Astrocyte (in vitro differentiated cells and primary cell): ENCODE measurements around the gene PPM1F. TPM values are rescaled to one million over a fixed set of nuclear protein-coding genes. Genes with fewer than 3 reads are reported as not detected.
A peak's percentile ranks its signal among the peaks of the same experiment; 100 is the strongest.
"Not testable (repeated sequence)": the region's sequence is repeated elsewhere in the genome, so short reads cannot be mapped to it uniquely, and the experiment has no call there.

Experiments used
- DNase-seq: peaks from one replicate; pipeline ENCODE4 v3.0.0-alpha.2; 2010; ENCODE audit warnings: low read depth
- FAIRE-seq: peaks from 2 replicates; lab custom pipeline; 2011; peaks lifted over from hg19 to GRCh38; lab: Jason Lieb, UNC
- H2AFZ ChIP-seq: 2 replicates; pipeline ENCODE4 v1.6.0; 2012; ENCODE audit warnings: low read depth, low read length, inconsistent platforms
- H3K27ac ChIP-seq: 2 replicates; pipeline ENCODE4 v1.5.1; 2011; ENCODE audit warnings: low read depth, low read length, inconsistent platforms
- H3K27me3 ChIP-seq: 2 replicates; pipeline ENCODE4 v1.6.0; 2011; ENCODE audit warnings: low read length, inconsistent platforms; ENCODE audit not compliant: insufficient read depth
- H3K36me3 ChIP-seq: 2 replicates; pipeline ENCODE4 v1.5.1; 2011; ENCODE audit warnings: low read length, inconsistent platforms; ENCODE audit not compliant: insufficient read depth
- H3K4me1 ChIP-seq: 2 replicates; pipeline ENCODE4 v1.5.1; 2011; ENCODE audit warnings: low read length, inconsistent platforms; ENCODE audit not compliant: insufficient read depth
- H3K4me2 ChIP-seq: 2 replicates; pipeline ENCODE4 v1.6.0; 2012; ENCODE audit warnings: low read length, inconsistent platforms
- H3K4me3 ChIP-seq: 2 replicates; pipeline ENCODE4 v1.5.1; 2011; ENCODE audit warnings: low read depth, mild to moderate bottlenecking, low read length, inconsistent platforms; ENCODE audit not compliant: insufficient read depth
- H3K79me2 ChIP-seq: 2 replicates; pipeline ENCODE4 v1.6.0; 2012; ENCODE audit warnings: mild to moderate bottlenecking, low read length, inconsistent platforms; ENCODE audit not compliant: insufficient read depth
- H3K9ac ChIP-seq: 2 replicates; pipeline ENCODE4 v1.6.0; 2012; ENCODE audit warnings: mild to moderate bottlenecking, low read length, inconsistent platforms
- H3K9me3 ChIP-seq: 2 replicates; pipeline ENCODE4 v1.5.1; 2012; ENCODE audit warnings: low read depth, mild to moderate bottlenecking, low read length, inconsistent platforms; ENCODE audit not compliant: insufficient read depth
- H4K20me1 ChIP-seq: 2 replicates; pipeline ENCODE4 v1.6.0; 2012; ENCODE audit warnings: low read length, inconsistent platforms; ENCODE audit not compliant: insufficient read depth
- H3K27ac Mint-ChIP-seq: one replicate; pipeline ENCODE4 v1.8.0; 2021; ENCODE audit warnings: mild to moderate bottlenecking, mixed read lengths; ENCODE audit not compliant: unreplicated experiment
- H3K27me3 Mint-ChIP-seq: one replicate; pipeline ENCODE4 v1.8.0; 2021; ENCODE audit warnings: low read depth, mixed read lengths; ENCODE audit not compliant: unreplicated experiment
- H3K36me3 Mint-ChIP-seq: one replicate; pipeline ENCODE4 v1.8.0; 2021; ENCODE audit warnings: low read depth, mixed read lengths; ENCODE audit not compliant: unreplicated experiment
- H3K4me1 Mint-ChIP-seq: one replicate; pipeline ENCODE4 v1.8.0; 2021; ENCODE audit warnings: low read depth, mixed read lengths; ENCODE audit not compliant: unreplicated experiment
- H3K4me3 Mint-ChIP-seq: one replicate; pipeline ENCODE4 v1.8.0; 2021; ENCODE audit warnings: mild to moderate bottlenecking, moderate library complexity, mixed read lengths; ENCODE audit not compliant: unreplicated experiment
- H3K9me3 Mint-ChIP-seq: one replicate; pipeline ENCODE4 v1.8.0; 2021; ENCODE audit warnings: mild to moderate bottlenecking, mixed read lengths; ENCODE audit not compliant: unreplicated experiment
- CTCF ChIP-seq: IDR thresholded peaks from 2 replicates; pipeline ENCODE4 v1.5.1; 2011; ENCODE audit warnings: low read depth, mild to moderate bottlenecking, inconsistent platforms, low read length, moderate library complexity; ENCODE audit not compliant: insufficient read depth
- EZH2 ChIP-seq: IDR thresholded peaks from 2 replicates; pipeline ENCODE4 v1.6.1; 2012; ENCODE audit warnings: mild to moderate bottlenecking, low read length, inconsistent platforms; ENCODE audit not compliant: insufficient read depth
- total RNA-seq: library from RNA; stranded (reverse); gene quantifications from 2 replicates; pipeline ENCODE4 v1.2.1, GENCODE V29; 2021

PPM1F gene
- total RNA-seq, 1 donor from 2014 or later, result 27.9 TPM

GRCh38 chr22:21939935-21940334, 12.7 kb downstream of the PPM1F start:
- peaks cover 13% of the 10 kb centered on the region for H3K36me3 Mint-ChIP-seq
- H3K4me1 Mint-ChIP-seq, result peaks cover 28% of the 10 kb centered on the region

DNA sequence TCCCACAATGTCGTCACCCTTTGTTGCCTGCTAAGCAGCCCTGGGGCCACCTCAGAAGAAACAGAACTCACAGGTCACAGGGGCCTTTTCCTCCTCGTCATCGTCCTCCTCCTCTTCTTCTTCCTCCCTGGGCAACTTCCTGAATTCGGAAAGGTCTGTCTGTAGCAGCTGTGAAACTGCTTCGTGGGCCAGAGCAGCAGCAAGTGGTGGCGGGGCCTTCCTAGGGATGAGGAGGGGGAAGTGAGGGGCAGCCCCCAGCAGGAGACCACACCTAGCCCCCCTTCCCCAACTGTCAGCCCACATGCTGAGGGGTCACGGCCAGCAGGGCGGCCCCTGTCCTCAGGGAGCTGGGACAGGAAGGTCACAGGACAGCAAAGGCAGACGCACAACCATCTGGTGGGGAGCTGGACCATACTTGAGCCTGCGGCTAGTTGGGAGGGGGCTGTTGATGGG, 13.2 kb downstream of the PPM1F start:
- Mint-ChIP-seq H3K4me1 (peaks cover 28% of the 10 kb centered on the region), H3K36me3 (peaks cover 11% of the 10 kb centered on the region), H3K9me3 (peaks cover 4% of the 10 kb centered on the region), H3K27ac (peak overlapping the region; percentile 50), H3K27me3 (no peaks in the 10 kb centered on the region), H3K4me3 (no peak overlapping the region)
- H3K4me3 ChIP-seq, result no peak overlapping the region
- H3K9me3 ChIP-seq, result no peaks in the 10 kb centered on the region
- H4K20me1 ChIP-seq, result no peaks in the 10 kb centered on the region
- H3K4me1 ChIP-seq, result peaks cover 35% of the 10 kb centered on the region
- no peak for FAIRE-seq
- no peaks in the 10 kb centered on the region for H3K27me3 ChIP-seq
- H3K9ac ChIP-seq, result no peak overlapping the region
- H3K79me2 ChIP-seq, result peaks cover 12% of the 10 kb centered on the region
- no peak for DNase-seq
- no peaks in the 10 kb centered on the region for H3K36me3 ChIP-seq
- H3K4me2 ChIP-seq, result no peak overlapping the region
- H3K27ac ChIP-seq, result no peak overlapping the region
- TF ChIP-seq CTCF (no peak), EZH2 (no peak)
- no peak overlapping the region for H2AFZ ChIP-seq

More at GRCh38 chr22:21939935-21940334, 12.7 kb downstream of the PPM1F start:
- H3K27ac Mint-ChIP-seq, H3K36me3 ChIP-seq, H3K9me3 ChIP-seq, H3K9ac ChIP-seq, DNase-seq, H3K4me3 ChIP-seq, H3K27ac ChIP-seq, H3K9me3 Mint-ChIP-seq, FAIRE-seq, H3K4me3 Mint-ChIP-seq, H3K27me3 ChIP-seq, H2AFZ ChIP-seq, H4K20me1 ChIP-seq, H3K4me2 ChIP-seq, H3K27me3 Mint-ChIP-seq: not testable (repeated sequence)
- peaks cover 35% of the 10 kb centered on the region for H3K4me1 ChIP-seq
- peaks cover 12% of the 10 kb centered on the region for H3K79me2 ChIP-seq

DNA sequence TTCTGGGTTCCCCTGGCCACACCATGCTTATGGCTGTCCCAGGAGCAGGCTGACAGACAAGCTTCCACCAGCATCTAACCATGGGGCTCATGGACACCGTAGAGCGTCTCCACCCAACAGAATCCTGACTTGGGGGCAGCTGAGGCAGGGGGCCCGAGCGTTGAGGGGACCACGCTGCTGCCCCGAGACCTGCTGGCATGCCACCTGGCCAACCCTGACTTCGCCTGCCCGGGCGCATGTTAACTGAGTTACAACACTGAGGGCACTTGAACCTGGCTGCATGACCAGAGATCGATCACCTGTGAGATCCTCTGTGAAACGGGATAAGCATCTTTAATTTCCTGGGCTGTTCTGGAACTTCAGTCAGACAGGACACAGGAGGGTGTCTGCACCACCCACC, 13.7 kb downstream of the PPM1F start:
- DNase-seq (no peak), FAIRE-seq (no peak)
- Mint-ChIP-seq H3K9me3 (peaks cover 4% of the 10 kb centered on the region), H3K36me3 (peaks cover 8% of the 10 kb centered on the region), H3K27ac (peak overlapping the region; percentile 94), H3K4me3 (no peak overlapping the region), H3K27me3 (no peaks in the 10 kb centered on the region), H3K4me1 (peaks cover 28% of the 10 kb centered on the region)
- no peaks in the 10 kb centered on the region for H3K36me3 ChIP-seq
- H3K4me3 ChIP-seq, result no peak overlapping the region
- H3K9me3 ChIP-seq, result no peaks in the 10 kb centered on the region
- H3K9ac ChIP-seq, result peak overlapping the region; percentile 4
- peaks cover 35% of the 10 kb centered on the region for H3K4me1 ChIP-seq
- H3K27me3 ChIP-seq, result no peaks in the 10 kb centered on the region
- H3K27ac ChIP-seq, result no peak overlapping the region
- H2AFZ ChIP-seq, result no peak overlapping the region
- peaks cover 12% of the 10 kb centered on the region for H3K79me2 ChIP-seq
- H3K4me2 ChIP-seq, result peak overlapping the region; percentile 81
- no peak for TF ChIP-seq CTCF
- no peak for TF ChIP-seq EZH2
- H4K20me1 ChIP-seq, result no peaks in the 10 kb centered on the region
